H1 (cell line): ENCODE results near the gene TNS1. TPM values are rescaled to one million over a fixed set of nuclear protein-coding genes. Genes with fewer than 3 reads are reported as not detected.

Experiments used
- CTCF ChIA-PET: fragments of 300-600 bp; sonication (Branson Sonifier 250); formaldehyde crosslinking; loops from one replicate; lab custom pipeline; 2021; ENCODE audit not compliant: partially characterized antibody; lab: Charles Lee
- POLR2A ChIA-PET: fragments of 300-600 bp; sonication (Branson Sonifier 250); formaldehyde crosslinking; loops from one replicate; lab custom pipeline; 2021; ENCODE audit warnings: inconsistent platforms; ENCODE audit not compliant: partially characterized antibody; lab: Charles Lee
- DNase-seq, 2 experiments: peaks; one replicate each; pipeline versions ENCODE4 v3.0.0 to v3.0.0-alpha.2; 2010 to 2022; ENCODE audit warnings: low spot score in 2 of 2, low read depth in 1 of 2, mixed read lengths in 1 of 2
- FAIRE-seq: peaks from 2 replicates; lab custom pipeline; 2011; peaks lifted over from hg19 to GRCh38; lab: Jason Lieb, UNC
- H2AFZ ChIP-seq: 2 replicates; pipeline ENCODE4 v1.8.1; 2012; ENCODE audit warnings: low read length, inconsistent platforms
- H2AK5ac ChIP-seq: 2 replicates; pipeline ENCODE4 v1.6.1; 2013; ENCODE audit warnings: low read depth, low read length
- H2BK120ac ChIP-seq: replicated peaks from 2 replicates; pipeline ENCODE3; 2013; ENCODE audit warnings: low read depth, low read length, inconsistent platforms
- H2BK12ac ChIP-seq: 2 replicates; pipeline ENCODE4 v1.6.1; 2013; ENCODE audit warnings: low read depth, low read length
- H2BK15ac ChIP-seq: 2 replicates; pipeline ENCODE4 v1.6.1; 2013; ENCODE audit warnings: low read length
- H2BK20ac ChIP-seq: 2 replicates; pipeline ENCODE4 v1.6.1; 2013; ENCODE audit warnings: low read length
- H2BK5ac ChIP-seq: 2 replicates; pipeline ENCODE4 v1.6.1; 2013; ENCODE audit warnings: low read depth, low read length
- H3K14ac ChIP-seq: 2 replicates; pipeline ENCODE4 v1.6.1; 2013; ENCODE audit warnings: inconsistent platforms; ENCODE audit not compliant: insufficient read length
- H3K18ac ChIP-seq: 2 replicates; pipeline ENCODE4 v1.6.1; 2013; ENCODE audit warnings: low read length; ENCODE audit errors: extremely low read depth
- H3K23ac ChIP-seq: 2 replicates; pipeline ENCODE4 v1.6.1; 2013; ENCODE audit warnings: inconsistent platforms; ENCODE audit not compliant: insufficient read length
- H3K23me2 ChIP-seq: 2 replicates; pipeline ENCODE4 v1.6.1; 2013; ENCODE audit warnings: low read depth, low read length
- H3K27ac ChIP-seq: 2 replicates; pipeline ENCODE4 v1.6.1; 2011; ENCODE audit warnings: low read depth, low read length, inconsistent platforms
- H3K27me3 ChIP-seq, 4 experiments: replicated peaks in 1 of 4; 1 replicate in 1 of 4; 2 replicates in 3 of 4; pipeline versions ENCODE4 v1.6.1 to v1.8.1; 2011 to 2013; ENCODE audit warnings: low read length in 3 of 4, mild to moderate bottlenecking in 3 of 4, inconsistent platforms in 2 of 4, mixed read lengths in 2 of 4, moderate library complexity in 1 of 4; ENCODE audit not compliant: control insufficient read depth in 3 of 4, insufficient read depth in 3 of 4; ENCODE audit errors: extremely low read depth in 1 of 4
- H3K36me3 ChIP-seq, 4 experiments: 2 replicates each; pipeline versions ENCODE4 v1.6.1 to v1.8.1; 2011 to 2013; ENCODE audit warnings: mild to moderate bottlenecking in 4 of 4, low read length in 3 of 4, moderate library complexity in 2 of 4, control low read depth in 1 of 4, inconsistent platforms in 1 of 4; ENCODE audit not compliant: insufficient read depth in 4 of 4, control insufficient read depth in 2 of 4
- H3K4ac ChIP-seq: replicated peaks from 2 replicates; pipeline ENCODE3; 2013; ENCODE audit warnings: low read length, low read depth, mixed read lengths, inconsistent platforms; ENCODE audit not compliant: insufficient read length
- H3K4me1 ChIP-seq, 4 experiments: replicated peaks in 1 of 4; 1 replicate in 1 of 4; 2 replicates in 3 of 4; pipeline versions ENCODE4 v1.6.1 to v1.8.1; 2011 to 2013; ENCODE audit warnings: low read length in 3 of 4, inconsistent platforms in 2 of 4, mixed read lengths in 1 of 4; ENCODE audit not compliant: insufficient read depth in 4 of 4, control insufficient read depth in 3 of 4
- H3K4me2 ChIP-seq, 2 experiments: 2 replicates each; pipeline versions ENCODE4 v1.6.1 to v1.8.1; 2011 to 2013; ENCODE audit warnings: low read depth in 2 of 2, low read length in 2 of 2, control low read depth in 1 of 2, inconsistent platforms in 1 of 2, mild to moderate bottlenecking in 1 of 2; ENCODE audit not compliant: insufficient read depth in 1 of 2
- H3K4me3 ChIP-seq, 4 experiments: fragments of 200-600, 300-600 bp in 1 of 4; sonication (generic), shearing (Covaris generic), sonication (Bioruptor Twin) in 1 of 4; 2 replicates each; pipeline versions ENCODE4 v1.5.1 to v1.8.1; 2011 to 2016; ENCODE audit warnings: low read length in 4 of 4, low read depth in 3 of 4, control low read depth in 2 of 4, inconsistent platforms in 2 of 4, mild to moderate bottlenecking in 2 of 4, mixed read lengths in 1 of 4, moderate library complexity in 1 of 4; ENCODE audit not compliant: insufficient read depth in 2 of 4; ENCODE audit errors: extremely low read depth in 1 of 4
- H3K56ac ChIP-seq: replicated peaks from 2 replicates; pipeline ENCODE3; 2013; ENCODE audit warnings: low read depth, mild to moderate bottlenecking, mixed read lengths, low read length, inconsistent platforms; ENCODE audit not compliant: insufficient read length
- H3K79me1 ChIP-seq: 2 replicates; pipeline ENCODE4 v1.6.1; 2013; ENCODE audit warnings: low read depth, low read length, control low read depth
- H3K79me2 ChIP-seq, 2 experiments: 2 replicates each; pipeline versions ENCODE4 v1.6.1 to v1.8.1; 2012 to 2013; ENCODE audit warnings: low read length in 2 of 2, mild to moderate bottlenecking in 2 of 2, inconsistent platforms in 1 of 2; ENCODE audit not compliant: insufficient read depth in 2 of 2, control insufficient read depth in 1 of 2
- H3K9ac ChIP-seq, 4 experiments: replicated peaks in 1 of 4; 1 replicate in 1 of 4; 2 replicates in 3 of 4; pipeline versions ENCODE4 v1.6.1 to v1.8.1; 2011 to 2013; ENCODE audit warnings: low read depth in 3 of 4, low read length in 3 of 4, control low read depth in 2 of 4, mild to moderate bottlenecking in 2 of 4, moderate library complexity in 2 of 4, inconsistent platforms in 1 of 4; ENCODE audit errors: extremely low read depth in 1 of 4
- H3K9me3 ChIP-seq, 2 experiments: 2 replicates each; pipeline versions ENCODE4 v1.6.1 to v1.8.1; 2012 to 2013; ENCODE audit warnings: mild to moderate bottlenecking in 2 of 2, moderate library complexity in 2 of 2, control low read depth in 1 of 2, inconsistent platforms in 1 of 2, low read depth in 1 of 2, low read length in 1 of 2, mixed read lengths in 1 of 2; ENCODE audit not compliant: insufficient read depth in 2 of 2
- H4K20me1 ChIP-seq, 2 experiments: replicated peaks in 1 of 2; 2 replicates each; pipeline versions ENCODE3 to v1.8.1; 2011 to 2013; ENCODE audit warnings: inconsistent platforms in 2 of 2, low read length in 2 of 2, mild to moderate bottlenecking in 1 of 2; ENCODE audit not compliant: insufficient read depth in 2 of 2, control insufficient read depth in 1 of 2
- H4K5ac ChIP-seq: 2 replicates; pipeline ENCODE4 v1.6.1; 2013; ENCODE audit warnings: low read length, low read depth, mixed read lengths, inconsistent platforms; ENCODE audit not compliant: insufficient read length
- H4K8ac ChIP-seq: 2 replicates; pipeline ENCODE4 v1.8.0; 2013; ENCODE audit warnings: mild to moderate bottlenecking, moderate library complexity, low read length, inconsistent platforms; ENCODE audit not compliant: insufficient read depth; ENCODE audit errors: extremely low read depth
- H4K91ac ChIP-seq: replicated peaks from 2 replicates; pipeline ENCODE3; 2013; ENCODE audit warnings: low read length, mixed read lengths, inconsistent platforms; ENCODE audit not compliant: insufficient read length
- ATF2 ChIP-seq: IDR thresholded peaks from 2 replicates; pipeline ENCODE4 v1.6.1; 2012; ENCODE audit warnings: low read length, inconsistent platforms
- FOSL1 ChIP-seq: IDR thresholded peaks from 2 replicates; pipeline ENCODE4 v1.6.1; 2011; ENCODE audit warnings: mild to moderate bottlenecking, low read depth, low read length, moderate library complexity; ENCODE audit not compliant: insufficient read depth
- GABPA ChIP-seq: IDR thresholded peaks from 2 replicates; pipeline ENCODE4 v1.6.1; 2011; ENCODE audit warnings: mild to moderate bottlenecking, low read length, moderate library complexity, borderline replicate concordance; ENCODE audit not compliant: insufficient read depth
- NANOG ChIP-seq: IDR thresholded peaks from 2 replicates; pipeline ENCODE4 v1.6.1; 2011; ENCODE audit warnings: low read length, low read depth, mild to moderate bottlenecking, inconsistent platforms; ENCODE audit not compliant: insufficient read depth, poor library complexity, severe bottlenecking
- RAD21 ChIP-seq, 2 experiments: IDR thresholded peaks in 1 of 2; conservative IDR thresholded peaks in 1 of 2; 2 replicates each; pipeline ENCODE4 v1.6.1; 2011; ENCODE audit warnings: low read depth in 2 of 2, low read length in 2 of 2, improper control_type of control experiment in 1 of 2, inconsistent platforms in 1 of 2, mild to moderate bottlenecking in 1 of 2, moderate library complexity in 1 of 2
- SIN3A ChIP-seq, 2 experiments: IDR thresholded peaks in 1 of 2; conservative IDR thresholded peaks in 1 of 2; 2 replicates each; pipeline ENCODE4 v1.6.1; 2011 to 2012; ENCODE audit warnings: low read length in 2 of 2, improper control_type of control experiment in 1 of 2, low read depth in 1 of 2, mild to moderate bottlenecking in 1 of 2
- SIRT6 ChIP-seq: IDR thresholded peaks from one replicate; pipeline ENCODE4 v1.7.1; 2012; ENCODE audit warnings: low read length, inconsistent platforms
- SP2 ChIP-seq: IDR thresholded peaks from 2 replicates; pipeline ENCODE4 v1.6.1; 2012; ENCODE audit warnings: mild to moderate bottlenecking, low read length, inconsistent platforms
- SP4 ChIP-seq: IDR thresholded peaks from 2 replicates; pipeline ENCODE4 v1.6.1; 2012; ENCODE audit warnings: low read length, inconsistent platforms
- SRF ChIP-seq: IDR thresholded peaks from 2 replicates; pipeline ENCODE4 v1.6.1; 2011; ENCODE audit warnings: mild to moderate bottlenecking, low read depth, low read length, moderate library complexity
- TEAD4 ChIP-seq: IDR thresholded peaks from 2 replicates; pipeline ENCODE4 v1.6.1; 2012; ENCODE audit warnings: low read depth, low read length, inconsistent platforms, mixed read lengths
- YY1 ChIP-seq: IDR thresholded peaks from 2 replicates; pipeline ENCODE4 v1.6.1; 2011; ENCODE audit warnings: low read depth, mild to moderate bottlenecking, low read length
- ZNF274 ChIP-seq: IDR thresholded peaks from 2 replicates; pipeline ENCODE4 v1.7.0; 2012; ENCODE audit warnings: low read length, borderline replicate concordance; ENCODE audit errors: extremely low read depth
- WGBS, 2 experiments: shearing (Covaris generic) in 1 of 2; methylation state at CpG; one replicate each; pipeline versions ENCODE4 v1.1.6 to v1.1.7; 2013 to 2015; ENCODE audit warnings: low lambda C conversion rate in 2 of 2, mixed read lengths in 2 of 2, inconsistent platforms in 1 of 2, low coverage in 1 of 2, missing lambda C conversion rate in 1 of 2; ENCODE audit not compliant: insufficient replicate concordance in 2 of 2, insufficient coverage in 1 of 2, insufficient read length in 1 of 2; ENCODE audit errors: extremely low coverage in 1 of 2, missing lambda C conversion rate in 1 of 2; 5-methylcytosine and 5-hydroxymethylcytosine counted together
- polyA plus RNA-seq, 7 experiments: library from polyadenylated mRNA; depleted of rRNA in 3 of 7; stranded (reverse) in 5 of 7; unstranded in 2 of 7; fragments of >200 nt in 5 of 7; fragments of 200-250 nt in 2 of 7; gene quantifications; 1 replicate in 5 of 7; 2 replicates in 1 of 7; 4 replicates in 1 of 7; pipeline versions ENCODE4 v1.2.1 to v1.2.3, GENCODE V29; 2011 to 2013; ENCODE audit warnings: missing spikeins in 2 of 7, mixed read lengths in 2 of 7
- total RNA-seq: library from RNA; stranded (reverse); fragmentation: NEBNext Ultra II Directional; extraction: Animal tissue kit (Norgen Biotek cat#: 25700); gene quantifications from 2 replicates; pipeline ENCODE4 v1.2.1, GENCODE V29; 2021

The TNS1 gene
- total and polyA plus RNA-seq, 2 of the 8 experiments (the other 6 are each of a cell fraction or from before 2014, with no cell fraction given): 1.5 to 5.1 TPM

- Histone ChIP-seq H2BK120ac (no peak overlapping the region), H3K18ac (no peak overlapping the region), H3K23me2 (no peaks in the 10 kb centered on the region; the same call in 1 of the 2 replicates), H3K79me2 (no peaks in the 10 kb centered on the region), H3K4ac (no peak overlapping the region), H4K8ac (no peak overlapping the region), H4K91ac (no peak overlapping the region), H2BK20ac (no peak overlapping the region), H3K27ac (no peak overlapping the region), H3K23ac (no peak overlapping the region), H3K14ac (no peak overlapping the region), H3K56ac (no peak overlapping the region), H3K9me3 (peaks cover 12 to 15% of the 10 kb centered on the region in 2 experiments), H2BK5ac (no peak overlapping the region), H2BK15ac (no peak overlapping the region), H3K79me1 (no peaks in the 10 kb centered on the region), H3K27me3 (no peaks in the 10 kb centered on the region), H3K4me1 (no peaks in the 10 kb centered on the region), H3K36me3 (no peaks in the 10 kb centered on the region), H3K4me2 (no peak overlapping the region), H2AK5ac (no peak overlapping the region), H3K4me3 (no peak overlapping the region), H4K5ac (no peak overlapping the region), H4K20me1 (no peaks in the 10 kb centered on the region), H2AFZ (no peak overlapping the region), H3K9ac (no peak overlapping the region), H2BK12ac (no peak overlapping the region)
- 81% methylated on average over 1 of the region's 1 CpG; no CpG with 5 or more reads in 1 of the 2 experiments for WGBS, 2 experiments
- ChIA-PET POLR2A (no interaction called here), CTCF (interaction anchor here (1.1 to 4.7 kb wide), 4 partner anchors 9 to 87 kb away, joined by 3 to 20 read pairs (median 6); no protein-coding TSS in a partner anchor)
- no peak for DNase-seq
- FAIRE-seq: no peak
- TF ChIP-seq ZNF274: no peak
- TF ChIP-seq TEAD4: no peak
- no peak for TF ChIP-seq SP4
- TF ChIP-seq NANOG: no peak
- TF ChIP-seq ATF2: no peak
- TF ChIP-seq SIN3A (conservative IDR thresholded peaks at IDR 0.05 in 1 of 2, IDR thresholded peaks at IDR 0.05 in 1 of 2; ENCODE audit: low read depth in 1 of 2, low read length in 2 of 2): no peak
- no peak for TF ChIP-seq GABPA
- no peak for TF ChIP-seq SRF
- no peak for TF ChIP-seq RAD21 (IDR thresholded peaks at IDR 0.05 in 1 of 2, conservative IDR thresholded peaks at IDR 0.05 in 1 of 2; ENCODE audit: low read depth in 2 of 2, low read length in 2 of 2)
- TF ChIP-seq SIRT6: no peak
- no peak for TF ChIP-seq SP2
- no peak for TF ChIP-seq YY1
- no peak for TF ChIP-seq FOSL1
Measured at GRCh38 chr2:217845301-217845700, 157.5 kb downstream of the TNS1 start.
